ENCODE measurements around the gene NBEA. TPM values are rescaled to one million over a fixed set of nuclear protein-coding genes. Genes with fewer than 3 reads are reported as not detected.

NBEA gene
- total RNA-seq, 1 experiment from 2014 or later = 3.3 TPM

GRCh38 chr13:35014606-35015213 is 72.6 kb downstream of the NBEA start:
- Histone ChIP-seq H3K4me1 (ENCODE audit: control insufficient read depth, insufficient read depth, low read length) (no peaks in the 10 kb centered on the region), H3K36me3 (ENCODE audit: control insufficient read depth, insufficient read depth, low read length) (no peaks in the 10 kb centered on the region), H3K27ac (ENCODE audit: low read length) (no peak overlapping the region), H3K4me3 (ENCODE audit: low read depth in 2 of 2, low read length in 2 of 2) (no peak overlapping the region), H3K27me3 (ENCODE audit: control insufficient read depth, insufficient read depth, low read length) (no peaks in the 10 kb centered on the region), H3K9me3 (ENCODE audit: control insufficient read depth, insufficient read depth, low read depth, low read length) (no peaks in the 10 kb centered on the region)
- in situ Hi-C loops (cut with HindIII; ENCODE audit: low pct_unique_long_range_greater_than_20kb, low sequenced_read_pairs) = no loop called here
- POLR2A ChIA-PET = no interaction called here
- no TSS peak for BruUV-seq (replicated peaks)
- DNase-seq (ENCODE audit: low read depth, low spot score) = no peak
- intact Hi-C loops (cut with micrococcal nuclease; ENCODE audit: unreplicated experiment) = no loop called here
- CTCF ChIA-PET = no interaction called here
- TF ChIP-seq SIN3A (IDR thresholded peaks at IDR 0.05; ENCODE audit: borderline replicate concordance, insufficient read depth, low read depth, low read length) = no peak
- no peak for TF ChIP-seq CTCF (IDR thresholded peaks at IDR 0.05)
- no peak for TF ChIP-seq TCF7L2 (IDR thresholded peaks at IDR 0.05; ENCODE audit: low read depth, low read length)
- no peak for TF ChIP-seq REST (IDR thresholded peaks at IDR 0.05; ENCODE audit: insufficient read depth in 1 of 2, low read depth in 2 of 2, low read length in 1 of 2)
- TF ChIP-seq POLR2AphosphoS5 (IDR thresholded peaks at IDR 0.05; ENCODE audit: low read depth, low read length) = no peak
- no peak for ATAC-seq

- Histone ChIP-seq H3K9me3 (ENCODE audit: control insufficient read depth, insufficient read depth, low read depth, low read length) (no peaks in the 10 kb centered on the region), H3K4me3 (ENCODE audit: low read depth in 2 of 2, low read length in 2 of 2) (no peak overlapping the region), H3K27me3 (ENCODE audit: control insufficient read depth, insufficient read depth, low read length) (no peaks in the 10 kb centered on the region), H3K4me1 (ENCODE audit: control insufficient read depth, insufficient read depth, low read length) (no peaks in the 10 kb centered on the region), H3K27ac (ENCODE audit: low read length) (no peak overlapping the region), H3K36me3 (ENCODE audit: control insufficient read depth, insufficient read depth, low read length) (no peaks in the 10 kb centered on the region)
- ChIA-PET CTCF (no interaction called here), POLR2A (no interaction called here)
- TF ChIP-seq POLR2AphosphoS5 (IDR thresholded peaks at IDR 0.05; ENCODE audit: low read depth, low read length) (no peak), SIN3A (IDR thresholded peaks at IDR 0.05; ENCODE audit: borderline replicate concordance, insufficient read depth, low read depth, low read length) (no peak), REST (IDR thresholded peaks at IDR 0.05; ENCODE audit: insufficient read depth in 1 of 2, low read depth in 2 of 2, low read length in 1 of 2) (no peak), TCF7L2 (IDR thresholded peaks at IDR 0.05; ENCODE audit: low read depth, low read length) (no peak), CTCF (IDR thresholded peaks at IDR 0.05) (no peak)
- DNase-seq (ENCODE audit: low read depth, low spot score) (no peak), ATAC-seq (no peak)
- intact Hi-C loops (cut with micrococcal nuclease; ENCODE audit: unreplicated experiment) = no loop called here
- in situ Hi-C loops (cut with HindIII; ENCODE audit: low pct_unique_long_range_greater_than_20kb, low sequenced_read_pairs) = no loop called here
- BruUV-seq (replicated peaks) = no TSS peak
These were observed 74.5 kb downstream of the NBEA start for GRCh38 chr13:35016362-35017112.
